Measurements from ENCODE around the gene CHCHD6. TPM values are rescaled to one million over a fixed set of nuclear protein-coding genes. Genes with fewer than 3 reads are reported as not detected.

The CHCHD6 gene
- polyA plus RNA-seq, 1 donor from 2014 or later, result 102 TPM

- H3K9me3 ChIP-seq (ENCODE audit: low read length), result no peaks in the 10 kb centered on the region
- no peak overlapping the region for H3K4me3 ChIP-seq (ENCODE audit: low read length)
- TF ChIP-seq CTCF (IDR thresholded peaks at IDR 0.05; ENCODE audit: poor library complexity, severe bottlenecking), result no peak
- no peak for TF ChIP-seq EP300 (conservative IDR thresholded peaks at IDR 0.05; ENCODE audit: poor library complexity, severe bottlenecking)
- no peak for TF ChIP-seq POLR2AphosphoS5 (IDR thresholded peaks at IDR 0.05)
- TF ChIP-seq EZH2 (IDR thresholded peaks at IDR 0.05; ENCODE audit: borderline replicate concordance, insufficient read depth, low read length, poor library complexity, severe bottlenecking), result no peak
- TF ChIP-seq MXI1 (conservative IDR thresholded peaks at IDR 0.05; ENCODE audit: poor library complexity, severe bottlenecking), result no peak
- no peak for TF ChIP-seq SMC3 (conservative IDR thresholded peaks at IDR 0.05; ENCODE audit: poor library complexity)
- no peak for TF ChIP-seq TAF1 (IDR thresholded peaks at IDR 0.05; ENCODE audit: low read depth)
- no peak for TF ChIP-seq RAD21 (conservative IDR thresholded peaks at IDR 0.05)
- TF ChIP-seq REST (IDR thresholded peaks at IDR 0.05; ENCODE audit: borderline replicate concordance), result no peak
- H3K4me2 ChIP-seq (ENCODE audit: low read length), result no peak overlapping the region
- no peaks in the 10 kb centered on the region for H4K20me1 ChIP-seq (ENCODE audit: insufficient read depth)
- H3K9ac ChIP-seq (ENCODE audit: low read length), result no peak overlapping the region
- no peak overlapping the region for H3K27ac ChIP-seq (ENCODE audit: low read length)
- no peaks in the 10 kb centered on the region for H3K9me2 ChIP-seq (ENCODE audit: insufficient read depth, low read length)
- H3K36me3 ChIP-seq (ENCODE audit: insufficient read depth, low read length), result no peaks in the 10 kb centered on the region
- H2AFZ ChIP-seq (ENCODE audit: low read depth, low read length), result no peak overlapping the region
- H3K79me2 ChIP-seq (replicated peaks; ENCODE audit: insufficient read depth, low read length), result no peaks in the 10 kb centered on the region
- H3F3A ChIP-seq (ENCODE audit: insufficient read depth, low read length, poor library complexity, severe bottlenecking), result no peaks in the 10 kb centered on the region
- no peaks in the 10 kb centered on the region for H3K27me3 ChIP-seq (ENCODE audit: insufficient read depth, low read depth, low read length)
Measured at GRCh38 chr3:126746395-126747177, 42.5 kb downstream of the CHCHD6 start.

GRCh38 chr3:126747768-126748167 is 43.7 kb downstream of the CHCHD6 start:
- Histone ChIP-seq H3K27me3 (ENCODE audit: insufficient read depth, low read depth, low read length) (no peaks in the 10 kb centered on the region), H3F3A (ENCODE audit: insufficient read depth, low read length, poor library complexity, severe bottlenecking) (no peaks in the 10 kb centered on the region), H3K9me2 (ENCODE audit: insufficient read depth, low read length) (no peaks in the 10 kb centered on the region), H3K79me2 (replicated peaks; ENCODE audit: insufficient read depth, low read length) (no peaks in the 10 kb centered on the region), H2AFZ (ENCODE audit: low read depth, low read length) (no peak overlapping the region), H4K20me1 (ENCODE audit: insufficient read depth) (no peaks in the 10 kb centered on the region), H3K36me3 (ENCODE audit: insufficient read depth, low read length) (no peaks in the 10 kb centered on the region), H3K4me2 (ENCODE audit: low read length) (no peak overlapping the region), H3K27ac (ENCODE audit: low read length) (no peak overlapping the region), H3K9ac (ENCODE audit: low read length) (no peak overlapping the region), H3K4me3 (ENCODE audit: low read length) (no peak overlapping the region), H3K9me3 (ENCODE audit: low read length) (no peaks in the 10 kb centered on the region)
- TF ChIP-seq TAF1 (IDR thresholded peaks at IDR 0.05; ENCODE audit: low read depth) (no peak), POLR2AphosphoS5 (IDR thresholded peaks at IDR 0.05) (no peak), EP300 (conservative IDR thresholded peaks at IDR 0.05; ENCODE audit: poor library complexity, severe bottlenecking) (no peak), EZH2 (IDR thresholded peaks at IDR 0.05; ENCODE audit: borderline replicate concordance, insufficient read depth, low read length, poor library complexity, severe bottlenecking) (no peak), CTCF (IDR thresholded peaks at IDR 0.05; ENCODE audit: poor library complexity, severe bottlenecking) (no peak)

All from neural cell (in vitro differentiated cells).